Measurements from ENCODE around the gene YPEL1. TPM values are rescaled to one million over a fixed set of nuclear protein-coding genes. Genes with fewer than 3 reads are reported as not detected.

The YPEL1 gene
- polyA plus RNA-seq, 3 donors = 1.0 to 2.3 (median 2.0) TPM

DNA sequence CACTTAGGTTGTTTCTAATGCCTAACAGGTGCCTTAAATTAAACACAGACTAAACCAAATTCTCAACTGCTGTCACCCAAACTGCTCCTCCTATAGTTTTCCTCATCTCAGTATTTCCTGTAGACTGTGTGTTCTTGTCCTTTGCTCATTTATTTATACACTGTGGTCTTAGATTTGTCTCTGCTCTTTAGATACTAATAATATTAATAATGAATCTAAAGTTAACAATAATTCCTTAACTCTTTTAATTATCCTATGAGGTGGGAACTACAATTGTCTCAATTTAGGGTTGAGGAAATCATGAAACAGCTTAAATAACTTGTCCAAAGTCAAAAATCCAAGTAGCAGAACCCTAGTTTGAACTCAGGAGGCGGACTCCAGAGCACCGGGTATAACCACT lies 43.9 kb upstream of the YPEL1 start:
- Histone ChIP-seq H3K4me3 (replicated peaks in 1 of 3; ENCODE audit: low read depth in 2 of 3, low read length in 3 of 3) (no peak overlapping the region), H4K20me1 (ENCODE audit: insufficient read depth, low read length) (peaks cover 50% of the 10 kb centered on the region), H3K9me3 (replicated peaks in 1 of 2; ENCODE audit: control insufficient read depth in 1 of 2, insufficient read depth in 1 of 2, low read length in 2 of 2) (no peaks in the 10 kb centered on the region), H3K36me3 (replicated peaks in 1 of 2; ENCODE audit: control insufficient read depth in 1 of 2, insufficient read depth in 2 of 2, low read length in 2 of 2) (peaks cover 32 to 84% of the 10 kb centered on the region in 2 donors), H3K27ac (ENCODE audit: low read depth in 1 of 2, low read length in 2 of 2) (no peak overlapping the region), H3K4me1 (ENCODE audit: control insufficient read depth in 1 of 2, insufficient read depth in 2 of 2, low read length in 2 of 2) (no peaks in the 10 kb centered on the region), H3K79me2 (ENCODE audit: insufficient read depth, low read length) (peaks cover under 1% of the 10 kb centered on the region), H3K9ac (ENCODE audit: insufficient read depth, low read length, poor library complexity, severe bottlenecking) (no peak overlapping the region), H3K27me3 (ENCODE audit: control insufficient read depth in 2 of 2, insufficient read depth in 2 of 2, low read length in 2 of 2) (no peaks in the 10 kb centered on the region), H3K4me2 (replicated peaks; ENCODE audit: extremely low read depth, low read length, poor library complexity, severe bottlenecking) (no peak overlapping the region), H2AFZ (ENCODE audit: insufficient read depth, low read depth, low read length, poor library complexity, severe bottlenecking) (no peak overlapping the region)
- Mint-ChIP-seq H3K27me3 (ENCODE audit: low read depth in 3 of 3) (peaks cover 0 to 1% (median 0%) of the 10 kb centered on the region in 3 donors), H3K36me3 (peaks cover 47 to 87% of the 10 kb centered on the region in 2 donors), H3K4me1 (no peaks in the 10 kb centered on the region), H3K27ac (no peak overlapping the region), H3K4me3 (no peak overlapping the region), H3K9me3 (peaks cover 0 to 1% (median 0%) of the 10 kb centered on the region in 7 donors)
- no CpG with 5 or more reads among the region's 2 CpGs for WGBS (ENCODE audit: insufficient coverage)
- intact Hi-C loops (cut with micrococcal nuclease) = no loop called here
- TF ChIP-seq, protein P1, sequence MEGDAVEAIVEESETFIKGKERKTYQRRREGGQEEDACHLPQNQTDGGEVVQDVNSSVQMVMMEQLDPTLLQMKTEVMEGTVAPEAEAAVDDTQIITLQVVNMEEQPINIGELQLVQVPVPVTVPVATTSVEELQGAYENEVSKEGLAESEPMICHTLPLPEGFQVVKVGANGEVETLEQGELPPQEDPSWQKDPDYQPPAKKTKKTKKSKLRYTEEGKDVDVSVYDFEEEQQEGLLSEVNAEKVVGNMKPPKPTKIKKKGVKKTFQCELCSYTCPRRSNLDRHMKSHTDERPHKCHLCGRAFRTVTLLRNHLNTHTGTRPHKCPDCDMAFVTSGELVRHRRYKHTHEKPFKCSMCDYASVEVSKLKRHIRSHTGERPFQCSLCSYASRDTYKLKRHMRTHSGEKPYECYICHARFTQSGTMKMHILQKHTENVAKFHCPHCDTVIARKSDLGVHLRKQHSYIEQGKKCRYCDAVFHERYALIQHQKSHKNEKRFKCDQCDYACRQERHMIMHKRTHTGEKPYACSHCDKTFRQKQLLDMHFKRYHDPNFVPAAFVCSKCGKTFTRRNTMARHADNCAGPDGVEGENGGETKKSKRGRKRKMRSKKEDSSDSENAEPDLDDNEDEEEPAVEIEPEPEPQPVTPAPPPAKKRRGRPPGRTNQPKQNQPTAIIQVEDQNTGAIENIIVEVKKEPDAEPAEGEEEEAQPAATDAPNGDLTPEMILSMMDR (IDR thresholded peaks at IDR 0.05) = no peak
- DNase-seq = no peak

DNA sequence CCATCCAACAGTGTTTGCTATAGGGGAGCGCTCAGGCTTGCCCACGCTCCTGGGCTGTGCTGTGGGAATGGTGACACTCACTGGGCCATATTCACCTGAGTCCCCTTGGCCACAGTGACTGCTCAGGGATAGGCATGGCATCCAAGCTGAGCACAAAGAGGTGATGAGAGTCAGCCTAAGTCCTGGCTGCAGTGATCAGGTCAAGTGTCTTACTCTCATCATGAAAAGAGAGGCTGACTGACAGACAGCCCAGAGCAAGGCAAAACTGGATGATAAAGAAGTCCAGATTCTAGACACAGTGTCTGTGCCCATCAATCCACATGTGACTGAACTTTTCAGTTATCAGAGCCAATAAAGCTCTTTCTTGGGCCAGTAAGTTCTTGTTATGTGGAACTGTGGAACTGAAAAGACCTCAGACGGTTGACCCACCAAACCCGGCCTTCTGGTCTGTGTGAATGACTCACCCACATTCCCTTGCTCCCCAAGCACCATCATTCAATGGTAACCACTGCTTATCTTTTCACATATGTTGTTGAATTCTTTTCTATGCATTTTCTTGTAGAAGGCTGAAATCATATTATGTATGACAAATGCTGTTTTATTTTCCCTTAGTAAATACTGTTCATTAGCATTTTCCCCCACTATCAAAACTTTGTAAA lies 43.2 kb upstream of the YPEL1 start:
- no peak overlapping the region for H3K4me3 Mint-ChIP-seq
- no peak overlapping the region for H3K4me2 ChIP-seq (replicated peaks; ENCODE audit: extremely low read depth, low read length, poor library complexity, severe bottlenecking)
- no peak overlapping the region for H2AFZ ChIP-seq (ENCODE audit: insufficient read depth, low read depth, low read length, poor library complexity, severe bottlenecking)
- no peak overlapping the region for H3K4me3 ChIP-seq (replicated peaks in 1 of 3; ENCODE audit: low read depth in 2 of 3, low read length in 3 of 3)
- H3K36me3 Mint-ChIP-seq = peaks cover 49 to 86% of the 10 kb centered on the region in 2 donors
- H3K9me3 ChIP-seq (replicated peaks in 1 of 2; ENCODE audit: control insufficient read depth in 1 of 2, insufficient read depth in 1 of 2, low read length in 2 of 2) = no peaks in the 10 kb centered on the region
- peaks cover 3% of the 10 kb centered on the region for H3K4me1 Mint-ChIP-seq
- H3K27me3 ChIP-seq (ENCODE audit: control insufficient read depth in 2 of 2, insufficient read depth in 2 of 2, low read length in 2 of 2) = no peaks in the 10 kb centered on the region
- H3K4me1 ChIP-seq (ENCODE audit: control insufficient read depth in 1 of 2, insufficient read depth in 2 of 2, low read length in 2 of 2) = peaks cover 0 to 4% of the 10 kb centered on the region in 2 donors
- peaks cover 31 to 83% of the 10 kb centered on the region in 2 donors for H3K36me3 ChIP-seq (replicated peaks in 1 of 2; ENCODE audit: control insufficient read depth in 1 of 2, insufficient read depth in 2 of 2, low read length in 2 of 2)
- peaks cover 0 to 1% (median 1%) of the 10 kb centered on the region in 3 donors for H3K27me3 Mint-ChIP-seq (ENCODE audit: low read depth in 3 of 3)
- H3K79me2 ChIP-seq (ENCODE audit: insufficient read depth, low read length) = no peaks in the 10 kb centered on the region
- DNase-seq = no peak
- no peak overlapping the region for H3K9ac ChIP-seq (ENCODE audit: insufficient read depth, low read length, poor library complexity, severe bottlenecking)
- peak overlapping the region in 3 of 7 donors; percentile 33 to 60 (median 53) for H3K27ac Mint-ChIP-seq
- H4K20me1 ChIP-seq (ENCODE audit: insufficient read depth, low read length) = peaks cover 49% of the 10 kb centered on the region
- WGBS (ENCODE audit: insufficient coverage) = no CpG with 5 or more reads among the region's 4 CpGs
- H3K9me3 Mint-ChIP-seq = peaks cover 0 to 1% (median 0%) of the 10 kb centered on the region in 7 donors
- TF ChIP-seq, protein P1 (IDR thresholded peaks at IDR 0.05) = no peak
- intact Hi-C loops (cut with micrococcal nuclease) = no loop called here
- H3K27ac ChIP-seq (ENCODE audit: low read depth in 1 of 2, low read length in 2 of 2) = peak overlapping the region in 1 of 2 donors; percentile 18

All from CD14-positive monocyte (primary cell).